ENCODE results near the gene CELF2. TPM values are rescaled to one million over a fixed set of nuclear protein-coding genes. Genes with fewer than 3 reads are reported as not detected.

Gene CELF2
- total RNA-seq, 3 donors from 2014 or later (not counting 1 experiment from before 2014, with no cell fraction given) = 282 to 298 (median 295) TPM

DNA sequence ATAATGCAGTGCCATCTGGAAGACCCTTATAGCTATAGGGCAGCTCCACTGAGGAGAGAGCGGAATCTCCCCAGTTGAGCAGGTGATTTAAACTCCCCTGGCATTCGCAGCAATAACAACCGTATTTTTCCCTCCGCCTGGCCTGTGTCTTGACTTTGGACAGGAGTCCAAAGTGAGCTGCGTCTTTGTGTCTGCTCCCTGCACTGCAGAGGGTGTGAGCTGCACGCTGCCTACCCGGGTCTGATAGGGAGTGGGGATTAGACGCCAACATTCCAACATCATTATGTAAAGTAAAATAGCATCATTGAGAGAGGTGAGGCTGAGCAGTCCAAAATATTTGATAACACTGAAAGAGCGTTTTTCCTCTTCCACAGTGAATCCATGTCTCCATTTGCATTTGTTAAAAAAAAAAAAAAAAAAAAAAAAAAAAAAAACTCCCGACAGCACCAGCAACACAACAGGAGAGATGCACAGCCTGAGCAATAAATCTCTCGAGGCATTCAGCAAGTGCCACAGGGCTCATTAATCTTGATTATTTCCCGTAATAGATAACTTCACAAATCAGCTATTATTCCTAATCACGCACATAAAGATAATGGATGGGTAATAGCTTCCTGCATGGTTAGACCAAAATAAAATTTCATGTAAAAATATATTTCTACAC, 68.6 kb downstream of the CELF2 start:
- Histone ChIP-seq H3K27me3 (ENCODE audit: control insufficient read depth, insufficient read depth, low read length) (no peaks in the 10 kb centered on the region), H3K4me3 (ENCODE audit: low read length) (no peak overlapping the region), H3K27ac (ENCODE audit: low read length) (no peak overlapping the region), H3K36me3 (ENCODE audit: control insufficient read depth, insufficient read depth, low read length) (no peaks in the 10 kb centered on the region), H3K4me1 (ENCODE audit: control insufficient read depth, insufficient read depth, low read length) (no peaks in the 10 kb centered on the region), H3K9me3 (ENCODE audit: control insufficient read depth, insufficient read depth, low read length) (no peaks in the 10 kb centered on the region)
- no peak for ATAC-seq
- intact Hi-C loops (cut with micrococcal nuclease) = no loop called here
- TF ChIP-seq, protein P1, sequence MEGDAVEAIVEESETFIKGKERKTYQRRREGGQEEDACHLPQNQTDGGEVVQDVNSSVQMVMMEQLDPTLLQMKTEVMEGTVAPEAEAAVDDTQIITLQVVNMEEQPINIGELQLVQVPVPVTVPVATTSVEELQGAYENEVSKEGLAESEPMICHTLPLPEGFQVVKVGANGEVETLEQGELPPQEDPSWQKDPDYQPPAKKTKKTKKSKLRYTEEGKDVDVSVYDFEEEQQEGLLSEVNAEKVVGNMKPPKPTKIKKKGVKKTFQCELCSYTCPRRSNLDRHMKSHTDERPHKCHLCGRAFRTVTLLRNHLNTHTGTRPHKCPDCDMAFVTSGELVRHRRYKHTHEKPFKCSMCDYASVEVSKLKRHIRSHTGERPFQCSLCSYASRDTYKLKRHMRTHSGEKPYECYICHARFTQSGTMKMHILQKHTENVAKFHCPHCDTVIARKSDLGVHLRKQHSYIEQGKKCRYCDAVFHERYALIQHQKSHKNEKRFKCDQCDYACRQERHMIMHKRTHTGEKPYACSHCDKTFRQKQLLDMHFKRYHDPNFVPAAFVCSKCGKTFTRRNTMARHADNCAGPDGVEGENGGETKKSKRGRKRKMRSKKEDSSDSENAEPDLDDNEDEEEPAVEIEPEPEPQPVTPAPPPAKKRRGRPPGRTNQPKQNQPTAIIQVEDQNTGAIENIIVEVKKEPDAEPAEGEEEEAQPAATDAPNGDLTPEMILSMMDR (IDR thresholded peaks at IDR 0.05) = no peak
- Mint-ChIP-seq H3K36me3 (no peaks in the 10 kb centered on the region), H3K27me3 (ENCODE audit: low read depth in 2 of 2) (peaks cover 0 to 7% of the 10 kb centered on the region in 2 donors), H3K9me3 (no peaks in the 10 kb centered on the region), H3K4me1 (no peaks in the 10 kb centered on the region), H3K27ac (no peak overlapping the region), H3K4me3 (no peak overlapping the region)
- 94% methylated on average over 8 of the region's 13 CpGs for WGBS (ENCODE audit: insufficient coverage)
- no peak for DNase-seq

DNA sequence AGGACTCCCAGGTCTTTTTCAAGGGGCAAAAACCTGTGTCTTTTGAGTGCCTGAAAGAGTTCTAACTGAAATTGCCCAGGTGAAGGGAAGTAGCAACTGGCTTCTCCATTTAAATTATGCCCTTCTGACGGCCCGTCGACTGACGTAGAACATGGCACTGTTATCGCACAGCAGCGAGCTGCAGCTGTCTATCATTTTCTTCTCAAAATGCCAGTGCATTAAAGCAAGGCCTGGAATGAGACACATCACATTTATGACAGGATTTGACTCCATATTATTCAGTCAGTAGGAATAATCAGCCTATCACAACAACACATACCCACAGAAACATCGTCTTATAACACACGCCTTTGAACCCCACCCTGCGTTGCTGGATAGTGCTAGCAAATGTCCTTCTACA, 69.7 kb downstream of the CELF2 start:
- ATAC-seq (no peak), DNase-seq (no peak)
- WGBS (ENCODE audit: insufficient coverage) = 98% methylated on average over 9 of the region's 9 CpGs
- no peaks in the 10 kb centered on the region for H3K9me3 Mint-ChIP-seq
- no peak overlapping the region for H3K4me3 Mint-ChIP-seq
- no peak overlapping the region for H3K27ac Mint-ChIP-seq
- Histone ChIP-seq H3K27me3 (ENCODE audit: control insufficient read depth, insufficient read depth, low read length) (no peaks in the 10 kb centered on the region), H3K27ac (ENCODE audit: low read length) (no peak overlapping the region), H3K4me3 (ENCODE audit: low read length) (no peak overlapping the region), H3K36me3 (ENCODE audit: control insufficient read depth, insufficient read depth, low read length) (no peaks in the 10 kb centered on the region), H3K4me1 (ENCODE audit: control insufficient read depth, insufficient read depth, low read length) (no peaks in the 10 kb centered on the region), H3K9me3 (ENCODE audit: control insufficient read depth, insufficient read depth, low read length) (no peaks in the 10 kb centered on the region)
- no peaks in the 10 kb centered on the region for H3K36me3 Mint-ChIP-seq
- peaks cover 0 to 7% of the 10 kb centered on the region in 2 donors for H3K27me3 Mint-ChIP-seq (ENCODE audit: low read depth in 2 of 2)
- TF ChIP-seq, protein P1 (IDR thresholded peaks at IDR 0.05) = no peak
- intact Hi-C loops (cut with micrococcal nuclease) = no loop called here
- no peaks in the 10 kb centered on the region for H3K4me1 Mint-ChIP-seq

DNA sequence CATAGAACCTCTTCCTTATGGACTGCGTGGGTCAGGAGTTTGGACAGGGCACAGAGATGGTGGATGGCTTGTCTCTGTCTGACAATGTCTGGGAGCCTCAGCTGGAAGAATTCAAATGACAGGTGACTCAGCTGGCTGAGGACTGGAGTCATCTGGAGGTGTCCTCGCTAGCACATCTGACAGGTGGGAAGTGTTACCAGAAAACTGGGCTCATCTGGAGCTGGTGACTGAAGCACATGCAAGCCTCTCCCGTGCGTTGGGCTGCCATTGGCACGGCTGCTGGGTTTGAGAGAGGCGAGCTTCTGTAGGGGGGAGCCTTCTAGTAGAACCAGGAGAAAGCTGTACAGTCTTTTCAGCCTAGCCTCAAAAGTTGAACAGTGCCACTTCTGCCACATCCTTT, 71.0 kb downstream of the CELF2 start:
- Histone ChIP-seq H3K4me3 (ENCODE audit: low read length) (no peak overlapping the region), H3K9me3 (ENCODE audit: control insufficient read depth, insufficient read depth, low read length) (no peaks in the 10 kb centered on the region), H3K36me3 (ENCODE audit: control insufficient read depth, insufficient read depth, low read length) (no peaks in the 10 kb centered on the region), H3K27ac (ENCODE audit: low read length) (no peak overlapping the region), H3K4me1 (ENCODE audit: control insufficient read depth, insufficient read depth, low read length) (no peaks in the 10 kb centered on the region), H3K27me3 (ENCODE audit: control insufficient read depth, insufficient read depth, low read length) (no peaks in the 10 kb centered on the region)
- H3K4me1 Mint-ChIP-seq = no peaks in the 10 kb centered on the region
- H3K27me3 Mint-ChIP-seq (ENCODE audit: low read depth in 2 of 2) = no peaks in the 10 kb centered on the region
- H3K4me3 Mint-ChIP-seq = no peak overlapping the region
- H3K36me3 Mint-ChIP-seq = no peaks in the 10 kb centered on the region
- WGBS (ENCODE audit: insufficient coverage) = 80% methylated on average over 6 of the region's 6 CpGs
- H3K9me3 Mint-ChIP-seq = no peaks in the 10 kb centered on the region
- DNase-seq (no peak), ATAC-seq (no peak)
- intact Hi-C loops (cut with micrococcal nuclease) = no loop called here
- no peak overlapping the region for H3K27ac Mint-ChIP-seq
- TF ChIP-seq, protein P1 (IDR thresholded peaks at IDR 0.05) = no peak

DNA sequence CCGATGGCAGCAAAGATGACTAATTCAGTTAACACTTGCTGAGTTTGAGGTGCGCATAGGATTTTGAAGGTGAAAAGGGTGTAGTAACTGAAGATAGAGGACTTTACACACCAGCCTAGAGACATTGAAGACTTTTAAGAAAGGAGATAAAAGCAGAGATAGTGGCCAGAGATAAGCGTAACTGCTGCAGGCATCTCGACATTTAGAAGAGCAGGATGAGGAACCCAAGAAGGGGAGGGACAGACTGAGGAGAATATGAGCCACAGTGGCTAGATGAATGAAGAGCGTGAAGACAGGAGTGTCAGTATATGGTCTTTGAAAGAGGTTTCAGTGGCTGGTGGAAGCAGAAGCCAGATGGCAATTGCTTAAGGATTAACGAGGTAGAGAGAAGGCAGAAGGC, 71.6 kb downstream of the CELF2 start:
- Mint-ChIP-seq H3K4me3 (no peak overlapping the region), H3K4me1 (no peaks in the 10 kb centered on the region)

More for the DNA sequence above, 71.6 kb downstream of the CELF2 start:
- Mint-ChIP-seq H3K36me3 (no peaks in the 10 kb centered on the region), H3K27ac (no peak overlapping the region), H3K27me3 (ENCODE audit: low read depth in 2 of 2) (no peaks in the 10 kb centered on the region), H3K9me3 (no peaks in the 10 kb centered on the region)
- 76% methylated on average over 6 of the region's 6 CpGs for WGBS (ENCODE audit: insufficient coverage)
- Histone ChIP-seq H3K4me1 (ENCODE audit: control insufficient read depth, insufficient read depth, low read length) (no peaks in the 10 kb centered on the region), H3K36me3 (ENCODE audit: control insufficient read depth, insufficient read depth, low read length) (no peaks in the 10 kb centered on the region), H3K9me3 (ENCODE audit: control insufficient read depth, insufficient read depth, low read length) (no peaks in the 10 kb centered on the region), H3K27ac (ENCODE audit: low read length) (no peak overlapping the region), H3K4me3 (ENCODE audit: low read length) (no peak overlapping the region), H3K27me3 (ENCODE audit: control insufficient read depth, insufficient read depth, low read length) (no peaks in the 10 kb centered on the region)
- ATAC-seq (no peak), DNase-seq (no peak)
- intact Hi-C loops (cut with micrococcal nuclease) = no loop called here
- TF ChIP-seq, protein P1 (IDR thresholded peaks at IDR 0.05) = no peak
